B cell (primary cell): Measurements from ENCODE around the gene PTPRN2. TPM values are rescaled to one million over a fixed set of nuclear protein-coding genes. Genes with fewer than 3 reads are reported as not detected.

Source experiments
- ATAC-seq: fragments of 200-7000 bp; cut with Tn5 transposase; one replicate; pipeline ENCODE4 v1.10.0; 2021; ENCODE audit warnings: low read depth, mild to moderate bottlenecking, moderate number of reproducible peaks, moderate library complexity
- CTCF ChIA-PET: fragments of 350-600 bp; sonication (Branson Sonifier 250); formaldehyde crosslinking; loops from one replicate; lab custom pipeline; 2021; ENCODE audit warnings: antibody characterized with exemption, inconsistent platforms; lab: Charles Lee
- POLR2A ChIA-PET: fragments of 350-600 bp; sonication (Branson Sonifier 250); formaldehyde crosslinking; loops from one replicate; lab custom pipeline; 2021; ENCODE audit warnings: antibody characterized with exemption; lab: Charles Lee
- DNase-seq: peaks from one replicate; pipeline ENCODE4 v3.0.0; 2013
- H2AFZ ChIP-seq: 2 replicates; pipeline ENCODE4 v1.6.1; 2012; ENCODE audit warnings: mild to moderate bottlenecking, low read depth, low read length; ENCODE audit not compliant: insufficient read depth, poor library complexity, severe bottlenecking
- H3K27ac ChIP-seq, 2 donors: 1 replicate in 1 of 2; 2 replicates in 1 of 2; pipeline ENCODE4 v1.5.1; 2012 to 2013; ENCODE audit warnings: low read length in 2 of 2, mild to moderate bottlenecking in 2 of 2, moderate library complexity in 1 of 2
- H3K27me3 ChIP-seq, 4 experiments: fragments of 200-600 bp in 1 of 4; sonication (generic) in 1 of 4; replicated peaks in 1 of 4; 1 replicate in 2 of 4; 2 replicates in 2 of 4; pipeline versions ENCODE4 v1.6.1 to v1.7.0; 2013 to 2016; ENCODE audit warnings: low read length in 3 of 4, mild to moderate bottlenecking in 2 of 4, mixed read lengths in 1 of 4, moderate library complexity in 1 of 4; ENCODE audit not compliant: insufficient read depth in 4 of 4, control insufficient read depth in 3 of 4; ENCODE audit errors: control extremely low read depth in 1 of 4
- H3K36me3 ChIP-seq, 2 experiments: replicated peaks in 1 of 2; 1 replicate in 1 of 2; 2 replicates in 1 of 2; pipeline versions ENCODE4 v1.6.1 to v1.7.1; 2013; ENCODE audit warnings: low read length in 1 of 2; ENCODE audit not compliant: insufficient read depth in 2 of 2, control insufficient read depth in 1 of 2; ENCODE audit errors: control extremely low read depth in 1 of 2, extremely low read depth in 1 of 2
- H3K4me1 ChIP-seq, 2 donors: fragments of 200-600 bp in 1 of 2; sonication (generic) in 1 of 2; 1 replicate in 1 of 2; 2 replicates in 1 of 2; pipeline versions ENCODE4 v1.5.1 to v1.6.1; 2013 to 2017; ENCODE audit warnings: low read length in 2 of 2; ENCODE audit not compliant: control insufficient read depth in 2 of 2, insufficient read depth in 2 of 2
- H3K4me2 ChIP-seq: replicated peaks from 2 replicates; pipeline ENCODE3; 2012; ENCODE audit warnings: mild to moderate bottlenecking, low read depth, low read length; ENCODE audit not compliant: poor library complexity, severe bottlenecking
- H3K4me3 ChIP-seq, 5 experiments: fragments of 200-600 bp in 1 of 5; sonication (generic) in 1 of 5; 1 replicate in 3 of 5; 2 replicates in 2 of 5; pipeline versions ENCODE4 v1.5.1 to v1.7.0; 2011 to 2016; ENCODE audit warnings: low read length in 4 of 5, mild to moderate bottlenecking in 4 of 5, low read depth in 2 of 5, control low read depth in 1 of 5, moderate library complexity in 1 of 5; ENCODE audit not compliant: insufficient read depth in 1 of 5; ENCODE audit errors: control extremely low read depth in 1 of 5, extremely low read depth in 1 of 5
- H3K79me2 ChIP-seq: fragments of 200-600 bp; sonication (generic); one replicate; pipeline ENCODE4 v1.6.0; 2016; ENCODE audit warnings: low read length; ENCODE audit not compliant: control insufficient read depth, insufficient read depth
- H3K9ac ChIP-seq: fragments of 200-600 bp; sonication (generic); 2 replicates; pipeline ENCODE4 v1.6.1; 2017; ENCODE audit warnings: mild to moderate bottlenecking, low read length, moderate library complexity
- H3K9me3 ChIP-seq, 3 donors: one replicate each; pipeline versions ENCODE4 v1.6.1 to v1.7.1; 2013; ENCODE audit warnings: low read length in 2 of 3; ENCODE audit not compliant: control insufficient read depth in 2 of 3, insufficient read depth in 1 of 3; ENCODE audit errors: control extremely low read depth in 1 of 3
- H4K20me1 ChIP-seq: 2 replicates; pipeline ENCODE4 v1.6.0; 2012; ENCODE audit warnings: mild to moderate bottlenecking, low read length; ENCODE audit not compliant: insufficient read depth, control insufficient read depth, poor library complexity, severe bottlenecking
- H3K27ac Mint-ChIP-seq: one replicate; pipeline ENCODE4 v1.8.0; 2021; ENCODE audit warnings: mixed read lengths
- H3K27me3 Mint-ChIP-seq: one replicate; pipeline ENCODE4 v1.8.0; 2021; ENCODE audit warnings: mixed read lengths
- H3K4me1 Mint-ChIP-seq: one replicate; pipeline ENCODE4 v1.8.0; 2021; ENCODE audit warnings: mixed read lengths
- H3K4me3 Mint-ChIP-seq: one replicate; pipeline ENCODE4 v1.8.0; 2021; ENCODE audit warnings: mixed read lengths
- H3K9me3 Mint-ChIP-seq: one replicate; pipeline ENCODE4 v1.8.0; 2022; ENCODE audit warnings: mixed read lengths; ENCODE audit not compliant: insufficient read depth
- EZH2 ChIP-seq: IDR thresholded peaks from 2 replicates; pipeline ENCODE4 v1.6.1; 2012; ENCODE audit warnings: borderline replicate concordance, low read depth, mild to moderate bottlenecking, moderate library complexity, low read length; ENCODE audit not compliant: insufficient read depth, poor library complexity, severe bottlenecking
- WGBS: methylation state at CpG from one replicate; pipeline ENCODE4 v1.1.5; 2013; ENCODE audit warnings: missing lambda C conversion rate; ENCODE audit not compliant: insufficient coverage; 5-methylcytosine and 5-hydroxymethylcytosine counted together
- intact Hi-C: fragments of 100-400 bp; cut with micrococcal nuclease; formaldehyde crosslinking; loops from one replicate; pipeline ENCODE4 v1.10.0; 2022
- polyA plus RNA-seq: library from polyadenylated mRNA; depleted of rRNA; stranded (reverse); fragments of >200 nt; gene quantifications from 2 replicates; pipeline ENCODE4 v1.2.3, GENCODE V29; 2012
- total RNA-seq, 2 donors: library from RNA; stranded (reverse); fragments of 120-200 nt in 1 of 2; gene quantifications; 1 replicate in 1 of 2; 2 replicates in 1 of 2; pipeline versions ENCODE4 v1.2.3 to v1.2.4, GENCODE V29; 2013 to 2022
- TF ChIP-seq, protein P1 (sequence below): fragments of 200-600 bp; IDR thresholded peaks from one replicate; pipeline ENCODE4 v1.8.0; 2022; ENCODE audit warnings: antibody characterized with exemption, mild to moderate bottlenecking

PTPRN2 gene
- total and polyA plus RNA-seq, 2 donors (not counting 1 experiment from before 2014, with no cell fraction given) = 2.0 to 5.0 TPM

DNA sequence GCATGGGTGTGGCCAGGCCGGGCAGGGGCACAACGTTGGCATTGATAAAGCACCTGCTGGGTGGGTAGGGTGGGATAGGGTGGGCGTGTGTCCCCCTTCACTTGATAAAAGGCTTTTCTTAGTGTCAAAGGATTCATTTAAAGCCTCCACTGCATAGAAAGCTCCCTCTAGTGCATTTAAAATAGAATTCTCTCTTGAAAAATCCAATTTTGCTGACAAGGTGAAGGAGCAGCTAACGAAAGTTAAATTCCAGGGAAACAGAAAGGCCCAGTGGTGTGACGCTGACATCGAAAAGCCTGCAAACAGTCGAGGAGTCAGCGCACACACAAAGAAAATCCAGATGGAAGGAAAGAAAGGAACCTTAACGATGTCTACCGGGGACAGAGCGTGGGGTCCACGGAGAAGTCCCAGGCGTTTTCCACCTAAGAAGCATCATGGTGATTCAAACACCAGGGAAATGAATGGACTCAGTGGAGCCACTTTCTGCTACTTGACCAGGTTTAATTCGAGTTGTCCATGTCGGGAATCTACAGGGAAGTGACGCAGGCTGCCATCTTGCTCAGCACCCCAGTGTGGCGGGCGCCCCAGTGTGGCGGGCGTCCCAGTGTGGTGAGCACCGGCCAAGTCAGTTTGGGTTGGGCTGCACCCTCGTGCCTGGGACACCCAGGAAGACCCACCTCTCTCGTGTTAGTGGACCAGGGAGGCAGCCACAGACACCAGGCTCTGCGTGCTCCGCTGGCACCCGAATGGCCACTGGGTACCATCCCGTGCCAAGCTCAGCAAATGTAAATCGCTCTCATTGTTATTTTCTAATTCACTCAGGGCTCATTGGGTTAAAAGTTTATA, 1033.0 kb downstream of the PTPRN2 start:
- Histone ChIP-seq H3K79me2 (no peaks in the 10 kb centered on the region), H3K9me3 (peaks cover 0 to 13% (median 0%) of the 10 kb centered on the region in 3 donors), H3K27ac (no peak overlapping the region), H3K4me3 (no peak overlapping the region), H3K9ac (no peak overlapping the region), H3K4me1 (no peaks in the 10 kb centered on the region), H4K20me1 (no peaks in the 10 kb centered on the region), H2AFZ (no peak overlapping the region), H3K36me3 (no peaks in the 10 kb centered on the region), H3K4me2 (no peak overlapping the region), H3K27me3 (no peaks in the 10 kb centered on the region)
- no peak for ATAC-seq
- Mint-ChIP-seq H3K27me3 (no peaks in the 10 kb centered on the region), H3K4me3 (no peak overlapping the region), H3K27ac (no peak overlapping the region), H3K9me3 (no peaks in the 10 kb centered on the region), H3K4me1 (no peaks in the 10 kb centered on the region)
- TF ChIP-seq, protein P1, sequence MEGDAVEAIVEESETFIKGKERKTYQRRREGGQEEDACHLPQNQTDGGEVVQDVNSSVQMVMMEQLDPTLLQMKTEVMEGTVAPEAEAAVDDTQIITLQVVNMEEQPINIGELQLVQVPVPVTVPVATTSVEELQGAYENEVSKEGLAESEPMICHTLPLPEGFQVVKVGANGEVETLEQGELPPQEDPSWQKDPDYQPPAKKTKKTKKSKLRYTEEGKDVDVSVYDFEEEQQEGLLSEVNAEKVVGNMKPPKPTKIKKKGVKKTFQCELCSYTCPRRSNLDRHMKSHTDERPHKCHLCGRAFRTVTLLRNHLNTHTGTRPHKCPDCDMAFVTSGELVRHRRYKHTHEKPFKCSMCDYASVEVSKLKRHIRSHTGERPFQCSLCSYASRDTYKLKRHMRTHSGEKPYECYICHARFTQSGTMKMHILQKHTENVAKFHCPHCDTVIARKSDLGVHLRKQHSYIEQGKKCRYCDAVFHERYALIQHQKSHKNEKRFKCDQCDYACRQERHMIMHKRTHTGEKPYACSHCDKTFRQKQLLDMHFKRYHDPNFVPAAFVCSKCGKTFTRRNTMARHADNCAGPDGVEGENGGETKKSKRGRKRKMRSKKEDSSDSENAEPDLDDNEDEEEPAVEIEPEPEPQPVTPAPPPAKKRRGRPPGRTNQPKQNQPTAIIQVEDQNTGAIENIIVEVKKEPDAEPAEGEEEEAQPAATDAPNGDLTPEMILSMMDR = no peak
- TF ChIP-seq EZH2 = no peak
- WGBS = 94% methylated on average over 19 of the region's 28 CpGs
- intact Hi-C loops = no loop called here
- POLR2A ChIA-PET = no interaction called here
- CTCF ChIA-PET = no interaction called here
- DNase-seq = no peak

DNA sequence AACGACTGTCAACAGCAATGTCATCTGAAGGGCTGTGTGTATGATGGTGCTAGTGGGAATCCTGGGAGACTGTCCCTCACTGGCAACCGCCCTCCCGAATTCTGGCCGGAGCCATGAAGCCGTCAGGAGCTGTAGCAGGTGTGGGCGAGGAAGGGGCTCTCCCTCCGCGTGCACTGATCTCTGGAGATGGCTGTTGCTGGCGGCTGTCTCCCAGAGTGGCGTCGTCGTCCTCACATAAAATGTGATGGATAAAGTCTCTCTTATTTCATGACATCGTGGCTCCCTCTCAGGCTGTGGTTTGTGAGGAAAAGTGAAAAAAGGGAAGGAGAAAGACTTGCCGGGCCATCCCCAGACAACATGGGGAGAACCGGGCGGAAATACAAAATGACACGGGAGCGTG, 1034.4 kb downstream of the PTPRN2 start:
- no peak for TF ChIP-seq EZH2
- TF ChIP-seq, protein P1 = no peak
- WGBS = 92% methylated on average over 8 of the region's 18 CpGs
- no peaks in the 10 kb centered on the region for H3K4me1 ChIP-seq
- H3K9ac ChIP-seq = no peak overlapping the region
- ChIA-PET POLR2A (no interaction called here), CTCF (no interaction called here)
- H3K4me1 Mint-ChIP-seq = no peaks in the 10 kb centered on the region
- H3K79me2 ChIP-seq = no peaks in the 10 kb centered on the region
- H3K4me3 Mint-ChIP-seq = no peak overlapping the region
- no peak overlapping the region for H3K4me2 ChIP-seq
- intact Hi-C loops = no loop called here
- ATAC-seq (no peak), DNase-seq (no peak)
- no peak overlapping the region for H3K4me3 ChIP-seq
- no peaks in the 10 kb centered on the region for H3K36me3 ChIP-seq
- no peak overlapping the region for H3K27ac Mint-ChIP-seq
- no peak overlapping the region for H3K27ac ChIP-seq
- H3K9me3 Mint-ChIP-seq = no peaks in the 10 kb centered on the region
- no peaks in the 10 kb centered on the region for H4K20me1 ChIP-seq
- no peak overlapping the region for H2AFZ ChIP-seq
- H3K27me3 Mint-ChIP-seq = no peaks in the 10 kb centered on the region
- no peaks in the 10 kb centered on the region for H3K27me3 ChIP-seq
- H3K9me3 ChIP-seq = peaks cover 0 to 13% (median 0%) of the 10 kb centered on the region in 3 donors
